KOPT-K1 (cell line): Measurements from ENCODE around the gene FGFR2.

Source experiments
- H3K27ac ChIP-seq: fragments of 200-600 bp; sonication (generic); 2 replicates; pipeline ENCODE4 v1.5.1; 2016; ENCODE audit warnings: antibody characterized with exemption, mild to moderate bottlenecking, low read depth, low read length; ENCODE audit not compliant: poor library complexity, severe bottlenecking
- H3K36me3 ChIP-seq: fragments of 200-600 bp; sonication (generic); 2 replicates; pipeline ENCODE4 v1.5.1; 2017; ENCODE audit warnings: antibody characterized with exemption, mild to moderate bottlenecking, low read length, moderate library complexity; ENCODE audit not compliant: insufficient read depth
- H3K9me3 ChIP-seq: fragments of 200-600 bp; sonication (generic); 2 replicates; pipeline ENCODE4 v1.5.1; 2017; ENCODE audit warnings: antibody characterized with exemption, low read length, mild to moderate bottlenecking; ENCODE audit not compliant: insufficient read depth, poor library complexity, severe bottlenecking

Gene FGFR2

DNA sequence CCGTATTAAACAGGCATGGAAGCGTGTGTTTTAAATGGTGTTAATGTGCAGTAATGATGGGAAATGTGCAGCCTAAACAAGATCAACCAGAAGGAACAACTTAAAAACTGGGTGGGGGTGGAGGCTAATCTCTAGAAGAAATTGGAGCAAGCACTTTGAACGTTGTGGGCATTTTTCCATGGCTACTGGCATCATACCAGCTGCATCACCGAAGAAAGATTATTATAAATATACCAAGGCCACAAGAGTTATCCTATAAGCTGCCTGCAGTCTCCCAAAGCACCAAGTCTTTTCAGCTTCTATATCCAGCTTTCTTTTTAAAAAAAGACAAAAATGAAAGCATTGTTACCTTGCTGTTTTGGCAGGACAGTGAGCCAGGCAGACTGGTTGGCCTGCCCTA lies 79.9 kb downstream of the FGFR2 start:
- H3K9me3 ChIP-seq, result no peaks in the 10 kb centered on the region
- no peaks in the 10 kb centered on the region for H3K36me3 ChIP-seq
- H3K27ac ChIP-seq, result no peak overlapping the region

GRCh38 chr10:121516093-121516865 lies 82.0 kb downstream of the FGFR2 start:
- H3K36me3 ChIP-seq, result no peaks in the 10 kb centered on the region
- H3K27ac ChIP-seq, result no peak overlapping the region
- no peaks in the 10 kb centered on the region for H3K9me3 ChIP-seq

GRCh38 chr10:121514141-121514865 lies 83.9 kb downstream of the FGFR2 start:
- Histone ChIP-seq H3K9me3 (no peaks in the 10 kb centered on the region), H3K27ac (no peak overlapping the region), H3K36me3 (no peaks in the 10 kb centered on the region)

DNA sequence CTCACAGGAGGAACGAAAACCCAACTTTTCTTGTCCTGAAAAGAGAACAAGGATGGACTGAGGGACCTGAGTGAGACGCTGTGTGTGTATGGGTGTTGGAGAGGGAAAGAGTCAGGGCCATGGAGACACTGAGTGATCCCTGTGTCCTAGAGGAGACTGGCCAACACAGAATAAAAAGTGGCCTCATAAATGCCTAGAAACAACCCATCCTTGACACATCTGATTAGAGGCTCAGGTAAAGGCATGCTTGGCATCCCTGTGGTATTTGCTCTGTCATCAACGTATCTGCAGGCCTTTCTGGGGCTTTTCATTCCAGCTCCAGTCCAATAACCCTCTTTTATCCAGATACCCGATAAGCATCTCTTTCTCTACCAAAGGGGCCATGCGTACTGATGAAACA lies 86.3 kb downstream of the FGFR2 start:
- Histone ChIP-seq H3K27ac (no peak overlapping the region), H3K36me3 (no peaks in the 10 kb centered on the region), H3K9me3 (no peaks in the 10 kb centered on the region)

DNA sequence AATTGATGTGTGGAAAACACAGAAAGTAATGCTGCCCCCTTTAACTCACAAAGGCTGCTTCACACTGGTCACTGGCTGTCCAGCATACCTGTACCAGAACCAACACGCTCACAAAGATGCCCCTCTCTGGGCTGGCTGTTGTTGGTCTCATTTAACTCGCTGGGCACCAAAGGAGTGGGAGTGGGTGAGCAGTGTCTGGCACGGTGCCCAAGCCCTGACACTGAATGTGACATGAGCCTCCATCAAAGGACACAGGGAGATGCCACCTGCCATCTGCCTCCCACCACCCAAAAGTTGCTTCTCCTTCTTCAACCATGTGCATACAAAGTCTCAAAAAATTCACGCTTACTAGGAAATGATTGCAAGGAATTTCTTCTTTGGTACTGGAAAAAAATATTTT lies 86.8 kb downstream of the FGFR2 start:
- H3K36me3 ChIP-seq, result no peaks in the 10 kb centered on the region
- no peak overlapping the region for H3K27ac ChIP-seq
- no peaks in the 10 kb centered on the region for H3K9me3 ChIP-seq

DNA sequence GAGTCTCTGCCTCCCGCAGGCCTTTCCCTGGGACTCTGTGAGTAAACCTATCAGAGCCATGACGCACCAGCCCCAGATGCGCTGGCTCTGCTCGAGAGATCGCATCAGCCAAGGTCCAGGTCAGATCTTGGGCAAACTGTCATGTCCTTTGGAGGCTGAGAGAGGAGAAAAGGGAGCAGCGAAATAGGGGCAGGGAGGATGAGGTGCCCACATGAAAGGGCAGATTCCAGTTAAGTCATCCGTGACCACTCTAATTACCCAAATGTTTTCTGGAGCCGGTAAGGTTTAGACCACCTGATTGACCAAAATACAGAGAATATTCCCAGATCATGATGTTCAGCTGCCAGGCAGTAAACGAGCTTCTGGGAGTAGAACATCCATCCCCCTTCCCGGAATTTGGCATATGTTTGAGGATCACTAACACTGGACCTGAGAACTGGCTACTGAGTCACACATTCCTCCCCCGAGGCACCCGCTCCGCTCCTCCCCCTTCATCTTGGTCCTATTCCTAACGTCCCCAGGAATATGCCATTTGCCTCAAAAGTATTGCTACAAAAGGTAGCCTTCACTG lies 88.0 kb downstream of the FGFR2 start:
- H3K9me3 ChIP-seq, result no peaks in the 10 kb centered on the region

DNA sequence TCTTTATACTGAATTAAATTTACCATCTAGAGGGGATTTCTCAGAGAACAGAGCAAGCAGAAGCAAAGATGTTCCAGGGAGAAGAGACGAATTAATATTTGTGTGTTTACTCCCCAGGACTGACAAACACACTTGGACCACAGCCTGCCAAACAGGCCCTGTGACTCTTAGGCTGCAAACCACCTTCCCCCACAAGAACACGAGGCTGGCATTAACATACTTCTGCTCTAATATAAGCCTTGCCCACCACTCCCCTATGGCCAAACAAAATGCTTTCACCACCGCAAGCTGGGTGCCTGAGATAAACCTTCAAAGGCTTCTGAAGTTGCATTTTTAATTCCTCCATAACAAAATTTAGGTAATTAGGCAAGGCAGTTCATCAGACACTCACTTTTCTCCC lies 88.4 kb downstream of the FGFR2 start:
- H3K27ac ChIP-seq, result no peak overlapping the region
- no peaks in the 10 kb centered on the region for H3K9me3 ChIP-seq
- H3K36me3 ChIP-seq, result no peaks in the 10 kb centered on the region

More for the DNA sequence above, 88.0 kb downstream of the FGFR2 start:
- no peak overlapping the region for H3K27ac ChIP-seq
- H3K36me3 ChIP-seq, result no peaks in the 10 kb centered on the region

DNA sequence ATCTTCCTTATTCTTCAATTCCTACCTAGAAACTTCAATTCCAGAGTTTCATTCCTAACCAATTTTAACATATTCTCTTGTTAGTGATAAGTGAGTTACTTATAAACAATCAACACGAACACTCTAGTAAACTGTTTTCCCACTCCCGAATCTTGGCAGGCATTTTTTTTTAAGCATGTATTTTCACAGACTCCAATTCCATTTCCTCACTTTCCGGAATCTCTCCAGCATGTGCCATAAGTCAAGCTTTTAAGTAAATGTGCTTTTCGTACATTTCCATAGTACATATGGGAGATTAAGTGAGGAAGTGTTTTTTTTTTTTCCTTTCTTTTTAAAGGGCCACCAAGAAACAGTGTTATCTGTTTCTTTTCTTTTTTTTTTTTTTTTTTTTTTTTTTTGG lies 89.1 kb downstream of the FGFR2 start:
- no peaks in the 10 kb centered on the region for H3K9me3 ChIP-seq
- no peaks in the 10 kb centered on the region for H3K36me3 ChIP-seq

DNA sequence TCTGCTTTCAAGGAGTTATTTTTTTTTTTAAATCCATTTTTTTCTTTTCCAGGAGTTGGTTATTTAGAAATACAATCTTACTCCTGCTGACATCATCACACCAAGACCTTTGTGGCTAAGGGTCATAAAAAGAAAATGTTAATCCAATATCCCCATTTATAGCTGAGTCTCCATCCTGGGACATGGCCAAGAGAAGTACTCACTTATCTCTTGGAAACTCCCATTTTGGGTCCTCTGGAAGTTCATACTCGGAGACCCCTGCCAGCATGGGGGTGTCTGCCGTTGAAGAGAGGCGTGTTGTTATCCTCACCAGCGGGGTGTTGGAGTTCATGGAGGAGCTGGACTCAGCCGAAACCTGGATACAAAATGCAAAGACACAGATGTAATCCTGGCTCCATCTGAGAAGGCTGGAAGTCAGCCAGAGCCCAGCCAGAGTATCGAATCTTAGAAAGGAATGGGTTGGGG lies 94.6 kb downstream of the FGFR2 start:
- H3K9me3 ChIP-seq, result no peaks in the 10 kb centered on the region
- no peaks in the 10 kb centered on the region for H3K36me3 ChIP-seq
- no peak overlapping the region for H3K27ac ChIP-seq

More for the DNA sequence above, 89.1 kb downstream of the FGFR2 start:
- no peak overlapping the region for H3K27ac ChIP-seq

DNA sequence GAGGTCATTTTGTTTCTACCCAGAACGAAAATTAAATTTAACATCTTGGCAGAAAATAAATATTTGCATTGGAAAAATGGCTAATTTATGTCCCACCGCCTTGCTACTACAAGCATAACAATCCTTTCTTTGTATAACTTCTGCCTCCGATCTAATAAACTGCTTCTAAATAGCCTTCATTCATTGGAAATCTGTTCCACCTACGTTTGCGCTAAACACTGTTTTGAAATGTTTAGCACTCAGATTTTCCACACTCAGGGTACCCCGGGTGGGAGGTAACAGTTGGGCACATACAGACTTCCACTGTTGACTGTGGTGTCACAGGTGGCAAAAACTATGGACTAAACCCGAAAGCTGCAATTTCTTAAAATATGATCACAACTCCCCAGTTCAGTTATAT lies 96.4 kb downstream of the FGFR2 start:
- Histone ChIP-seq H3K27ac (no peak overlapping the region), H3K9me3 (no peaks in the 10 kb centered on the region), H3K36me3 (no peaks in the 10 kb centered on the region)

- Histone ChIP-seq H3K9me3 (no peaks in the 10 kb centered on the region), H3K36me3 (no peaks in the 10 kb centered on the region), H3K27ac (no peak overlapping the region)
Observed at GRCh38 chr10:121500701-121501332, 97.4 kb downstream of the FGFR2 start.

DNA sequence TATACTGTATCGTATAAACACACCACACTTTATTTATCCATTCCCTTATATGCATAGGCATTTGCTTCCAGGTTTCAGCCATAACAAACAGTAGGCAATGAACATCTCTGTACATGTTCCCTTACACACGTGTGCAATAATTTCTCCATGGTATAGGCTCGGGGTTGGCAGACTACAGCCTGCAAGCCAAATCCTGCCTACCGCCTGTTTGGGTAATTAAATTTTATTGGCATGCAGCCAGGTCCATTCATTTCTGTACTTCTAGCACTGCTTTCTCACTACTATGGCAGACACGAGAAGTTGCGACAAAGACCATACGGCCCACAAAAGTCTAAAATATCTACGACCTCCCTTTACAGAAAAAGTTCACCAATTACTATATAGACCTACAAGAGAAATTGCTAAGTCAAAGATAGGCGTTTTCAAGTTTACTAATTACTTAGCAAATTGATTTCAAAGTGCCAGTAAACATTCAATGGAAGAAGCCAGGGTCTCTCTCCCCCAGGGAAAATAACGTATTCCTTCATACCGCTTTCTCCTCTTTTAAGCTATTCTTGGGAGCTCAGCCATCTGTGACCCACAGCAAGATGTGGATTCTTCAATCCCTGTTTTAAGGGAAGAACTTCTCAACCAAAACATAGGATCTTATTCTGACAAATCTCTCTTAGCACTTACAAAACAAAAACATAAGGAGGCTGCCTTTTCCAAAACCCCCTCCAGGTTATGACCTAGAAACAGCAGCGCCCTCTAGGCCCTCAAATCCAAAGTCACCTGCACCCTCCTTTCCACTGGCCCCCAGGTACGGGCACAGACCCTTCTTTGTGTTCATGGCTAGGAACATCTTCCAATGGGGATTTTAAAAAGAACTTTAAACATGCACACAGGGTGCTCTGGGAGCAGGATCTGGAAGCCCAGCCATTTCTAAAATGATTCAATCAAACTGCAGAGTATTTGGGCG lies 100.5 kb downstream of the FGFR2 start:
- H3K9me3 ChIP-seq, result no peaks in the 10 kb centered on the region
- H3K36me3 ChIP-seq, result no peaks in the 10 kb centered on the region
- no peak overlapping the region for H3K27ac ChIP-seq

- no peaks in the 10 kb centered on the region for H3K9me3 ChIP-seq
- H3K27ac ChIP-seq, result no peak overlapping the region
- no peaks in the 10 kb centered on the region for H3K36me3 ChIP-seq
Observed at GRCh38 chr10:121495719-121496118, 102.5 kb downstream of the FGFR2 start.

DNA sequence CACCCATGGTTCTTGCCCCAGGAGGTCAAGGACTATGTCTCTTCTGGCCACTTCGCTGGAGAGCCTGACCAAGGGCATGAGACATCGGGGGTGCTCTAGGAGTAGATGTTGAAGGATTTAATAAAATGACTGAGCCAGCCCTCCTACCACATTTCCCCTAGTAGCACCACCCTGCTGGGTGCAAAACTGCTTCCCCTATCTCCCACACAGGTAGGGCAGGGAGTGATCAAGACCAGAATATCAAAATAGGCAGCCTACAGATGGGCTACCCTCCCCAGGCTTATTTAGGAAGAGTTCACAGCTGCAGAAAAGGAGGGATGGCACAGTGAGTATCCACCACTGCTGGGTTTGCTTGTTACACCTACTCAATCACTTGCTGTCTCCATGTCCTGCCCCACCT lies 103.9 kb downstream of the FGFR2 start:
- no peak overlapping the region for H3K27ac ChIP-seq
- H3K9me3 ChIP-seq, result no peaks in the 10 kb centered on the region
- no peaks in the 10 kb centered on the region for H3K36me3 ChIP-seq
